GM19467 (cell line): Measurements from ENCODE around the gene LRPAP1.

ENCODE experiments used
- ATAC-seq: cut with Tn5 transposase; IDR thresholded peaks from one replicate; pipeline ENCODE4 v1.9.1; 2021; ENCODE audit warnings: mild to moderate bottlenecking, moderate library complexity; ENCODE audit not compliant: unreplicated experiment

The LRPAP1 gene

DNA sequence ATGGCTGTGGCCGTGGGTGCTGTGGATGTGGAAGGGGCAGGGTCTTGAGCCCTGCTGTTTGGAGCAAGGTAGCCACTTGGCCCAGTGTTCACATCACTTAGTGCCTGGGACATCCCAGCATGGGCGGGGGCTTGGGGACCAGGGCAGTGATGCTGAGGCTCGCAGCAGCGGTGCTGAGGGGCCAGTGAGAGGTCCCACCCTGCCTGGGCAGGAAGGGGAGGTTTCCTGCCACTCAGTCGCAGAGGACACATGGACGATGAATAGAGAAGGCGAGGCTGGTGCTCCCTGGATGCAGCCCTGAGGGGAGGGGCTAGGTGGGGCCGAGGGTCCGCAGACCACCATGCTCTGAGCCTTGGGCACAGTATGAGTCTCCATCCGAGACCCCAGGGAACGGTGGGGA, 43.4 kb downstream of the LRPAP1 start:
- no peak for ATAC-seq

DNA sequence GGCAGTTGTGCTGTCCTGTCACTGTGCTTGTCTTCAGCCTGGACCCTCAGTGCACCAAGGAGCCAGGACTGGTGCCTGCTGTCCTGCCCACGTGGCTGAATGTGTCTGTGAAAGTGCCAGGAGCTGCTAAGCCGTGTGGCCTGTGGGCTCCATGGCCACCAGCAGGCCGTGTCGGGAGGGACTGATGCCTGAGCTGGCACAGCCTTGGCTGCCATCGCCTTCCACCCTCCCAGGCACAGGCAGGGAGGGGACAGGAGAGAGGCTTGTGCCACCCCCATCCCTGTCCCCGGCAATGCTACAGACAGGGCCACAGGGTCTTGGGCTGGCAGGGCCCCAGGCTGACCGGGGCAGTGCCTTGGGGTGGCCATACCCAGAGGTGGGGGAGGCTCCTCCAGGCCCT, 44.4 kb downstream of the LRPAP1 start:
- ATAC-seq: no peak

DNA sequence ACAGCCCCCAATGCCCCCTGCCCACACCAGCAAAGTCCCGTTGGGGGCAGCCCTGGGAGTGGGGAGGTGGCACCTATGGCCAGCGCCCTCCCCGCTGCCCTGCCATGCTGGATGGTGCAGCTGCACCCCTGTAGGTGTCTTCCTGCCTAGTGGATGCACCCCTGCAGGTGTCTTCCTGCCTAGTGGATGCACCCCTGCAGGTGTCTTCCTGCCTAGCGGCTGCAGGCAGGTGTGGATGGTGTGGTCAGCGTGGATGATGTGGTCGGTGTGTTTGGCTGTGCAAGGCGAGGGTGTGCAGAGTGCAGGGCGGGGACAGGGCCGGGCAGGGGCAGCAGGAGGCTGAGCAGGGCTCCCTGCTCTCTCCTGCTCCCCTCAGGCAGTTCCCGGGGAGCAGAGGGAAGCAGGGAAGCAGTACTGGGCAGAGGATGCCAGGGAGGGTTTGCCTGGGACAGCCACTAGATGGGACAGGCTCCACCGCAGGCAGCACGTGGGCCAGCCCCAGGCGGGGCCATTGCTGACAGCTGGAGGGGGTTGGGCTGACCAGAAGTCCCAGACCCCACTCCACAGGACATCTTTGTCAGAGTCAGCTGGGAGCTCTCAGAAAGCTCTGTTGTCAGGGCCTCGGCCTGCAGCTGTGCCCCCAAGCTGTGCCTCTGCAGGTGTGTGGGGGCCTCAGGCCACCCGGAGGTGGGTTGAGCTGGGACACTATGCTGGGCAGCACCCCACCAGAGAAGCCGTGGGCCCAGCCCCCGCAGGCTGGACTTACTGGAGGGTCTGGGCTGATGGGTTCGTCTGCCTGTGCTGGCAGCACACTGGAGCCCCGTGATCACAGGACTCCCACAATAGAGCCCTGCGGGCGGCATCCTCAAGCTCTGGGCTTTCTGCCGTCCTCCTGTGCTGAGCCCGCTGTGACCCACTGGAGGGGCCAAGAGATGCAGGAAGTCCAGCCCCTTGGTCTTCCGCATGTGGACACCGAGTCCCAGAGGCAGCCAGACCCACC, 45.4 kb downstream of the LRPAP1 start:
- ATAC-seq: no peak

DNA sequence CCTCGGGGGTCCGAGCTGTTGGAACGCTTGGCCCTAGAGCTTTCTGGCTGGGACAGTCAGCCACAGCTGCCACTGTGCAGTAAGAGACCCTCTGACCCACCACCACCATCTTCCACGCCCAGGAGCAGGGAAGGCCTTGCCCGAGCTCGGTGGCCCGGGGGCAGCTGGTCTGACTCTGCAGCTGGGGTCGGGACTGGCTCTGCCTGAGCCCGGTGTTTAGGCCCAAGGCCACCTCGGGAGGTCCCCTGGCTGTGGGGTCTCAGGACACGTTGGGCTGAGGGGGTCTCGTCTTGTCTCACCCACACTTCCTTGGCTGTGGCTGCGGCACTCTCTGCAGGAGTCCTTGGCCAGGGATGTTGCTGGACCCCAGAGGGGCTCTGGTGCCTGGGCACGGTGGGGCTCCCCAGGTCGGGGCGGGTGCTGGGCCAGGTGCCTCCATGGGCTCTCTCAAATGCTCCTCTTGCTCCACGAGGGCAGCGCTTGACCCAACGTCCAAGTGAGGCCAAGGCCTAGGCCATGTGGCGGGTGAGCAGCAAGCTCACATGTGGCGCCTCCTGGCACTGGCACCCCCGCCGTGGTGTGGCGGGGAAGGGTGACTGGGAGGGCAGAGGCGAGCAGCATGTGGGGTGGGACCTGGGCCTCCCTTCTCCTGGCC, 46.2 kb downstream of the LRPAP1 start:
- no peak for ATAC-seq

DNA sequence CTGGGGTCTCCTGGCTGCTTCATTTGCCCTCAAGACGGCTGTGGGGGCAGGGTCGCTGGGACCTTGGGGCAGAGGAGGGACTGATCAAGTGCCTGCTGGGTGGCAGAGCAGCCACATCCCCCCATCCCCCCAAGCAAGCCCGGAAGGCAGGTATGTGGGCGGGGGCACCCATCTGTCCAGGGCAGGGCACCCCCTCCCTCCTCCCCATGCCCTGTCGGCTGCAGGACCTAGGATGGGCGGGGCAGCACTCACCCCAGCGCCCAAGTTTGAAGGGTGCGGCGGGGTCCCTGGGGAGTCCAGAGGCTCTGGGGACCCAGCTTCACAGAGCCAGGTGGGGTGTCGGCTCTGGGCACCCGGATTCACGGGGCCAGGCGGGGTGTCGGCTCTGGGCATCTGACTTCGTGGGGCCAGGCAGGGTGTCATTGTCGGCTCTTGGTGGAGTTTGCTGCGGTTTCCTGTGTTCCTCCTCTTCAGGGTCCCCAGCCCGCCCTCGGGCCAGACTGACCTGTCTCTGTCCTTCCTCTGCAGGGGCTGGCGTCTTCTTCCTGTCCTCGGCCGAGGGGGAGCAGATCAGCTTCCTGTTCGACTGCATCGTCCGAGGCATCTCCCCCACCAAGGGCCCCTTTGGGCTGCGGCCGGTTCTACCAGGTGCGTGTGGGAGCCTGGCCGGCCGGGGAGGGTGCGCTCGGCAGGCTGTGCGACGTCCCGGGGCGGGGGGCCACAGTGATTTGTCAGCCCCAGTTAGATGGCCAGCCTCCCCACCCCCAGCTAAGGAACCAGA, 47.0 kb downstream of the LRPAP1 start:
- no peak for ATAC-seq

DNA sequence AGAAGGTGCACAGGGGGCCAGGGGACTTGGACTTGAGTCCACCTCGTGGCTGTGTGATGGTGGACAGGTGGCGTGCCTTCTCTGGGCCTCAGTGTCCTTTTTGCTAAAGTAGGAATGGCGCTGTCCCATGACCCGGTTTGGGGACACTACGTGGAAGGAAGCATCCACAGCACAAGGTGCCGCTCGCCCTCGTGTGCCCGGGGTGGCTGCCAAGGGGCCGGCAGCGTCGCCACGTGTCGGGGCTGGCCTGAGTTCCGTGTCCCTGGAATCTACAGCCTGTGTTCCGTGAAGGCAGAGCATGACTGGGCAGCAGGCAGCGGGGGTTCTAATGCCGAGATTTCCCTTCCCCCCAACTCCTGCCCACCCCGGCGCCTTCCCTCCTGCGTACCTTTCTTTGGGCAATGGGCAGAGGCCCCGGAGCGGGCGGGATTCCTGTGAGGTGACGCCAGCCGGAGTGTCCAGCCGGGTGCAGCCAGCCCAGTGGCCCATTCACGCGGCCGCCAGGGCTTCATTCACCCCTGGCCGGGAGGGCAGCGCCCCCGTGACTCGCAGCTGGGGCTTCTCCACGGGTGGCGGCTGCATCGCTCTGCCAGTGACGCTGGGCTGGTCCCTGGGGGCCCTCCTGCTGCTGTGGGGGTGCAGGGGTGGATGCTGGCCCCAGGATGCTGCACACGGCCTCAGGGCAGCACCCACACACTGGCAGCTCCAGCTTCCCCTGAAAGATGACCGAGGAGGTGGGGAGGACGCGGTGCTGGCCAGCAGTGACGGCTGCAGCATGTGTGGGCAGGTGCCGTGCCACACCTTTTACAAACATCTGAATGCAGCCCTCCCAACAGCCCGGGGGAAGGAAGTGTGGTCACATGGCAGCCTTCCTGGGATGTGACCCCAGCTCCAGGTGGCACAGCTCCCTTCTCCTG, 47.9 kb downstream of the LRPAP1 start:
- no peak for ATAC-seq

DNA sequence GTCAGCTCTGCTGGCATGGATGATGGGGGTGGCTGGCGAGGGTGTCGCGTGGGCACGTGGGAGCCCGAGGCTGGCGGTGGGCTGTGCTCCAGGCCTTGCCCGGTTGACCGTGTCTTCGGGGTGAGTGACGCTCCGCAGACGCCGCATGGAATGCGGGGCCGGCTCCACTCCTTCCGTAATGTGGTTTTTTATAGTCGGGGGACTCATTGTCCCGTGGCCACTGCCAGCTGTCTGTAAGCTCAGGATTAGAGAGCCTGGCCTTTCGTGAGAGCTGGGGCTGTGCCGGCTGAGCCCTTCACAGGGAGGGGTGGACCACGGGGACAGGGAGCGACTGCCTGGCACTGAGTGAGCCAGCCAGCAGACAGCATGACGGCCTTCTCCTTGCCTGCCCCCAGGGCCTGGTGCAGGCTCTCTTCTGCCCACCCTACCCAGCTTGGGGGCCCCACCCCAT, 48.7 kb downstream of the LRPAP1 start:
- ATAC-seq: no peak

DNA sequence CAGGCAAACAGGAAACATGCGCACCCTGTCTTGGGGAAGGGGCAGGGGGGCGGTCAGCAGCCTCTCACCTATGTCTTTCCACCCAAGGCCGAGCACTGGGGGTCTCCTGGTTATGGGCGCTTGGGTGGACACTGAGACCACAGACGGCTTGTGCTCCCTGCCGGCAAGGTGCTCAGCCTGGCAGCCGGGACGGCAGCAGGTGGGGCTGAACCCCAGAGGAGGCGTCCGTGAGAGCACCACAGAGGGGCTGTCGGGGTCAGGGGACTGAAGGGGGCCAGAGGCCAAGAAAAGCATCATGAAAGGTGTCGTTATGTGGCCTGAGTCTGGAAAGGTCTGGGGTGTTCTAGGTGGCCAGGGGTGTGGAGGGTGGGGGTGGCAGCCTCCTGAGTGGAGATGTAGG, 49.5 kb downstream of the LRPAP1 start:
- no peak for ATAC-seq

DNA sequence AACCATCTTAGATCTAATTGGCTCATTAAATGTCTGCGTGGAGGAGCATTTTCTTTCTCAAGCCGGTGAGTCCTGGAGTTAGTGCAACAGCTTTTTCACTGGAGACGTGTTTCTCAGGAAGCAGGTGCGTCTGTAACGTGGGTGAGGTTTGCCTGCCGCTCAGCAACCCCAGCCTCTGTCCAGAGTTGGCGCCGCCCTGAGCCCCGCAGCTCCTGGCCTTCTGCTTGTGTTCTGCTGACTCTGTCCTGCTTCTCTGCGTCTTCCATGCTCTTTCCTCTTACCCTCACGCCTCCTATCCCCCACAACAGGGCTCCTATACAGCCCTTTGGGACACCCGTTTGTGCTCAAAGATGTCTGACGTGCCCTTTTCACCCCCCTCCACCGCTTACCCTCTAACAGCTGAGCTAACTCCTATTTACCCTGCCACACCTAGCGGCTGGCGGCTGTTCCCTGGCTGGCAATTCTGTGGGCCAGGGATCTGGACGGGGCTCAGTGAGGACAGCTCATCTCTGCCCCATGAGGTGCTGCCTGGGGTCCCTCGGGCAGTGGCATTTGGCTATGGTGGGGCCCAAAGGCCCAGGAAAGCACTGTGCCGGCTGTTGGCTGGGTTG, 50.3 kb downstream of the LRPAP1 start:
- no peak for ATAC-seq

DNA sequence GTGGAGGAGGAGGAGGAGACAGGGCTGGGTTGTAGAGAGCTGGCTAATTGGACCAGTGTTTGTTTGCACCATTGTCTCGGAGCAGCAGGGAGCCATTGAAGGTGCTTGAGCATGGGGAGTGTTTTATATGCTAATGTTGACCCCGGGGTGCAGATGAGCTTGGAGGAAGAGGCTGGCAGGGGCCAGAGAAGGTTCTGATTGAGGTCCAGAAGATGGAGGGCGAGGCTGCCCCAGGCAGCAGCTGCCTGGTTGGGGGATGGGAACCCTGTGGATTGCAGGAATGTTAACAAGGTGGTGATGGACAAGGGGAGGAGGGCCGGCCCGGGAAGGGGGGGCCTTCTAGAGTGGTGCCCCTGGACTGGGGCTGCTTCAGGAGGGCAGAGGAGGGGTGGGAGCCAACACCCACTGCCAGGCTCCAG, 51.1 kb downstream of the LRPAP1 start:
- no peak for ATAC-seq

DNA sequence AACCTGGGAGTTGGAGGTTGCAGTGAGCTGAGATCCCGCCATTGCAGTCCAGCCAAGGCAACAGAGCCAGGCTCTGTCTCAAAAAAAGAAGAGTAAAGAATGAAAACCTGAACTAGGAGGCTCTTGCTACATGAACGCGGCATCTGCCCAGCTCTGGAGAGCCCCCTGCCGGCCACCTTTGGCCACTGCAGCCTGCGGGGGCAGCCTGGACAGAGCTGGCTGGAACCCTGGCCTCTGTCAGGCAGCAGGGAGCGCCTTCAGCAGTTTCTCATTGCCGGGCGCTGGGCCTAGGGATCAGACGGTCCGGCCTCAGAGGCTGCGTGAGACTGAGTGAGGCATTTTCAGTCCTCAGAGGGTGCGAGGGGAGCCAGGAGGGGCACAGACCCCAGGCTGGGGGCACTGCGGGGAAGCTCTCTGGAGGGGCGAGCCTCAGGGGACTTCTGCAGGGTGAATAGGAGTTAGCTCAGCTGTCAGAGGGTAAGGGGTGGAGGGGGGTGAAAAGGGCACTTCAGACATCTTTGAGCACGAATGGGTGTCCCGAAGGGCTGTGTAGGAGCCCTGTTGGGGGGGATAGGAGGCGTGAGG, 51.6 kb downstream of the LRPAP1 start:
- no peak for ATAC-seq

DNA sequence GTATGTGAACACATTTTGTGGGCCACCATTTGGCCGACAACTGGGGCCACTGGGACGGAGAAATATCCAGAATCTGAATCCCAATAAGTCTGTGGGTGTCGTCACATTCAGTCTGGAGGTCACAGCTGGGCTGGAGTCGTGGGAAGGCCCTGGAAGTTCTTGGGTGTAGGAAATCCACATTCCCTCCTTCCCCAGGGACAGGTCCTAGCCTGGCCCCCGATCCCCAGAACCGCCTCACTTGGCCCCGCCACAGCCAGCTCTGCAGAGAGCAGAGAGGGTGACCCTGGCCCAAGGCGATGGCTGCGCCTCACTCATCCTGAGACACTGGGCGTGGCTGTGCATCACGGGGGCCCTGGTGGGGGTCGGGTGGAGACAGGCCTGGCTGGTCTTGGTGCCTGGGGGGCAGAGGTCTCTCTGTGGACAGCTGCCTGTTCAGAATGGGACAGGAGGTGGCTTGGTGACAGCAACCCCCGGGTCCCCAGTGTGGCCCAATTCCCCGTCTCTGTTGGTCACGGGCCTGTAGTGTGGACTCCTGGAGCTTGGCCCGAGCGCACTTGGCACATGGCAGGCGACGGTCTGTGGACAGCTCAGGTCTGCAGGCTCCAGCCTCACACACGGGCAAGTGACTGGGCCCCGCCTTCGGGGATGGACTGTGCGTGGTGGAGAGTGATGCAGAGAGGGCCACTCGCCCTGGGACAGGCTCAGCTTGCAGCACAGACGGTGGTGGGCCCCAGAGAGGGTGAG, 52.7 kb downstream of the LRPAP1 start:
- ATAC-seq: no peak

DNA sequence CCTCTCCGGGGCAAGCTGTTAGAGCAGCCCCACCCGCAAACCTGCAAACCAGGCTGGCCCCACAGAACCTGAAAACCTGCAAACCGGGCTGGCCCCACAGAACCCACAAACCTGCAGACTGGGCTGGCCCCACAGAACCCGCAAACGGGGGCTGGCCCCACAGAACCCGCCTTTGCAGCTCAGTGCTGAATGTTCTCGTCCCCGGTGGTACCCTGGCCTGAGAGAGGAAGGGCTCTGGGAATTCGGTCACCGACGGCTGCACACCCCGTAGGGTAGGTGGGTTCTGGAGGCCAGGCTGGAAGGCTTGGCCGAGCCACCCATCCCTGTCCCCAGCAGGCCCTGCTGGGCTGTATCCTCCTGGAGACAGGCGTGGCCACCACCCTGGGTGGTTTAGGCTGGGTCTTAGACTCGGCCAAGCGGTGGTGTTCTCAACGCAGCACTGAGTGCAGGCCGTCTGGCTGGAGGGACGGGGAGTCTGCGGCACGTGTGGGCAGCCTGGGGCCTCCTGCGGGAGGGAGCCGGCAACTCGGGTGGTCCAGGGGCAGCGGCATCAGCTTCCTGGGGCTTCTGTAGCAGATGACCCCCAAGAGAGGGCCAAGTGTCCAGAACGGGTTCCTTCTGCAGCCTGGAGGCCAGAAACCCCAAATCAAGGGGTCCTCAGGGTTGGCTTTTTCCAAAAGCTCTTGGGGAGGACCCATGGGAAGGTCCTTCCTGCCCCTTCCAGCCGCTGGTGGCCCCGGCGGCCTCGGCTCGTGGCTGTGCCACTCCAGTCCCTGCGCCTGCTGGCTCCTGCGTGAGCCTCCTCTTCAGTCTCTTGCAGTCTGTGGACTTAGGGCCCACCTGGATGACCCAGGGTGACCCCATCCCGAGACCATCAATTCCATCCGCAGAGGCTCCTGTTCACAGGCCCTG, 53.5 kb downstream of the LRPAP1 start:
- no peak for ATAC-seq

DNA sequence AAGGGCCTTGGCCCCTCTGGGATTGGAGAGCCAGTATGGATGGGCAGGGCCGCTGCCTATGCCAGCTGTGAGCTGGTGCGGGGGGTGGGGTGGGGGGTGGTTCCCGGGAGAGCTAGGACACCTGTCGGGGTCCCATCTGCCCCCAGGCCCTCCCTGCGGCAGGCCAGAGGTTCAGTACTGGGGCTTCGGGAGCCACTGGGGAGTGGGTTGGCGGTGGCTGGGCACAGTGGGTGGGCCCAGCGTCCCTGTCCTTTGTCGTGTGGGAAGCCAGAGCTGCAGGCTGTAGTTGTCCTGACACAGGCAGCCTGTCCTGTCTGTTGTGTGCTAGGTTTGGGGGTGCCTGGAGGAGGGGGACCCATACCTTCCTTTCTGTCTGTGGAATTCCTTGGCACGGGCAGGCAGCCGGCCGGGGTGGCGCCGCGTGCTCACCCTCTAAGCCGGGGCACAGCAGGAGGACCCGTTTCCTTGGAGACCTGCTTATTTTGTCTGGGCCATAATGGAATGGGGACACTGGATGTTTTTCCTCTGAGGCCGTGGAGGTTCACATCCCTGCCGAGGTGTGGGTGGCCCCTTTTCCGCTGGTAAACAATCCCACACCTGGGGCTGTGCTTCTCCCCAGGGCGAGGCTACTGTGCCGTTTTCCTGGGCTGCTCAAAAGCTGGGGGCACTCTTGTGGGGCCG, 54.3 kb downstream of the LRPAP1 start:
- ATAC-seq: no peak

DNA sequence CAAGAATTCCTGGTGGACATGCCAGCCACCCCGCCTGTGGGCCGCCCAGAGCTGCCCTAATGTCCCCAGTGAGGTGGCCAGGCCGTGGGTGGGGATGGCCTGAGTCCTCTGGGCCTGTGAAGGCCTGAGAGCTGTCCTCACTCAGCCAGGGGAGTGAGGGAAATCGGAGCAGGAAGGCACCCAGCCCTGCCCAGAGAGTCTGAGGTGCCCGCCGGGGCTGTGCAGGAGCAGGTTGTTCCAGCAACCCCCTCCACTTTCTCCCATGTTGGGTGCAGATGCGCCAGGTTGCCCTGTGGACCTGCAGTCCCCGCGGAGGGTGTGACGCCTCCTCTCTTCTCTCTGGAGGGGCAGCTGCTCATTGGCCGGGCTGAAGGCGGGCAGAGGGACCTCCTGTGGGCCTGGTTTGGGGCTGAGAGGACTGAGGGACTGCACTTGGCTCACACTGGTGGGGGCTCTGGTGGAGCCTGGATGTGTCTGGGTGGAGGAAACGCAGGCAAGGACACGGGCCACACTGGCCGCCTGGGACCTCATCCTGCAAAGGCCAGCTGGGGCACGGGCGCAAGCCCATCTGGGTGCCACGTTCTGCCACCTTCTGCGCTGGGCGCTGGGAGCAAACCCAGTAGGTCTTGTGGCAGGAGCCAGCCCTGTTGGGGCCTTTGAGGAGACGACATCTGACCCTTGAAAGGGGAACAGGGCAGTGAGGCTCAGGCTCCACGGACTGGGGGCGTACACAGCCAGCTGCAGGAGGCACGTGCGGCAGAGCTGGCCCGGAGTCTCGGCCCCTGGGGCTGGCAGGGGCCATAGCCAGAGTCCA, 55.1 kb downstream of the LRPAP1 start:
- ATAC-seq: no peak

DNA sequence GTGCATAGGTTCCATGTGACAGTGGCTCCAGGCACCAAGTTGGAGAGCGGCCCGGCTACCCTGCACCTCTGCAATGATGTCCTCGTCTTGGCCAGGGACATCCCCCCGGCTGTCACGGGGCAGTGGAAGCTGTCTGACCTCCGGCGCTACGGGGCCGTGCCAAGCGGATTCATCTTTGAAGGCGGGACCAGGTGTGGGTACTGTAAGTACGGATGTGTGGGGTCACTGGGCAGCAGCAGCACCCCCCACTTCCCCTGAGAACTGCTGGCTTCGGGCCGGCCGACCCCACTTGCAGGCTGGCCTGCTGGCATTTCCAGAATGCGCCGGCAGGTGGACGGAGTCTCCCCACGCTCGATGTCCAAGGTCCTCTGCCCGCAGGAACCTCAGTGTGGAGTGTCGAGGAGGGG, 55.9 kb downstream of the LRPAP1 start:
- no peak for ATAC-seq
